Trophoblast cell (in vitro differentiated cells and primary cell): ENCODE measurements around the gene WDR27.
A peak's percentile ranks its signal among the peaks of the same experiment; 100 is the strongest.

Experiments
- DNase-seq, 2 donors: peaks; one replicate each; pipeline ENCODE4 v3.0.0-alpha.2; 2016
- H2AFZ ChIP-seq: 2 replicates; pipeline ENCODE4 v1.6.1; 2013; ENCODE audit warnings: low read length, moderate library complexity, mild to moderate bottlenecking; ENCODE audit not compliant: insufficient read depth, poor library complexity
- H2AK5ac ChIP-seq: 2 replicates; pipeline ENCODE4 v1.6.1; 2013; ENCODE audit warnings: mild to moderate bottlenecking, low read length
- H2BK120ac ChIP-seq: 2 replicates; pipeline ENCODE4 v1.6.1; 2013; ENCODE audit warnings: low read length, mild to moderate bottlenecking, moderate library complexity; ENCODE audit not compliant: insufficient read depth, poor library complexity
- H2BK12ac ChIP-seq: 2 replicates; pipeline ENCODE4 v1.6.1; 2013; ENCODE audit warnings: mild to moderate bottlenecking, low read length, moderate library complexity
- H2BK5ac ChIP-seq: 2 replicates; pipeline ENCODE4 v1.6.1; 2013; ENCODE audit warnings: low read length, low read depth, moderate library complexity, mild to moderate bottlenecking; ENCODE audit not compliant: poor library complexity
- H3K14ac ChIP-seq: 2 replicates; pipeline ENCODE4 v1.6.1; 2013; ENCODE audit warnings: mild to moderate bottlenecking, low read length
- H3K18ac ChIP-seq: 2 replicates; pipeline ENCODE4 v1.6.1; 2013; ENCODE audit warnings: mild to moderate bottlenecking, low read length
- H3K23ac ChIP-seq: 2 replicates; pipeline ENCODE4 v1.6.1; 2013; ENCODE audit warnings: low read length
- H3K27ac ChIP-seq: 2 replicates; pipeline ENCODE4 v1.5.1; 2013; ENCODE audit warnings: low read depth, mild to moderate bottlenecking, inconsistent platforms, low read length, moderate library complexity
- H3K27me3 ChIP-seq: 2 replicates; pipeline ENCODE4 v1.6.1; 2013; ENCODE audit warnings: inconsistent platforms, mild to moderate bottlenecking, low read length, moderate library complexity; ENCODE audit not compliant: insufficient read depth
- H3K36me3 ChIP-seq, 2 experiments: 1 replicate in 1 of 2; 2 replicates in 1 of 2; pipeline ENCODE4 v1.6.1; 2013; ENCODE audit warnings: low read length in 2 of 2, mild to moderate bottlenecking in 2 of 2, moderate library complexity in 1 of 2; ENCODE audit not compliant: insufficient read depth in 2 of 2, control insufficient read depth in 1 of 2
- H3K4ac ChIP-seq: 2 replicates; pipeline ENCODE4 v1.6.1; 2013; ENCODE audit warnings: low read depth, mild to moderate bottlenecking, low read length, moderate library complexity
- H3K4me1 ChIP-seq, 2 experiments: 1 replicate in 1 of 2; 2 replicates in 1 of 2; pipeline ENCODE4 v1.6.1; 2013; ENCODE audit warnings: low read length in 2 of 2, mild to moderate bottlenecking in 2 of 2, moderate library complexity in 1 of 2; ENCODE audit not compliant: insufficient read depth in 2 of 2, control insufficient read depth in 1 of 2
- H3K4me2 ChIP-seq: 2 replicates; pipeline ENCODE4 v1.6.1; 2013; ENCODE audit warnings: inconsistent platforms, mild to moderate bottlenecking, low read length, moderate library complexity
- H3K4me3 ChIP-seq: 2 replicates; pipeline ENCODE4 v1.5.1; 2013; ENCODE audit warnings: mild to moderate bottlenecking, low read depth, low read length, inconsistent platforms
- H3K79me1 ChIP-seq: one replicate; pipeline ENCODE4 v1.6.1; 2013; ENCODE audit warnings: low read length
- H3K79me2 ChIP-seq: 2 replicates; pipeline ENCODE4 v1.6.1; 2013; ENCODE audit warnings: low read length, mild to moderate bottlenecking; ENCODE audit not compliant: control insufficient read depth, insufficient read depth, poor library complexity
- H3K9ac ChIP-seq: 2 replicates; pipeline ENCODE4 v1.6.1; 2013; ENCODE audit warnings: mild to moderate bottlenecking, low read length
- H3K9me3 ChIP-seq: 2 replicates; pipeline ENCODE4 v1.6.1; 2013; ENCODE audit warnings: low read depth, mild to moderate bottlenecking, control low read depth, inconsistent platforms, low read length; ENCODE audit not compliant: insufficient read depth
- H4K12ac ChIP-seq: 2 replicates; pipeline ENCODE4 v1.6.1; 2013; ENCODE audit warnings: low read depth, mild to moderate bottlenecking, low read length, moderate library complexity
- H4K8ac ChIP-seq: 2 replicates; pipeline ENCODE4 v1.6.1; 2013; ENCODE audit warnings: low read depth, mild to moderate bottlenecking, low read length, moderate library complexity
- H4K91ac ChIP-seq: one replicate; pipeline ENCODE4 v1.6.1; 2013; ENCODE audit warnings: low read depth, mild to moderate bottlenecking, low read length, moderate library complexity
- WGBS: extraction: QIAGEN DNeasy Blood & Tissue Kit; methylation state at CpG from one replicate; pipeline ENCODE4 v1.1.7; 2013; ENCODE audit warnings: missing lambda C conversion rate; ENCODE audit not compliant: insufficient read length, insufficient coverage; ENCODE audit errors: extremely low coverage; 5-methylcytosine and 5-hydroxymethylcytosine counted together

The WDR27 gene

DNA sequence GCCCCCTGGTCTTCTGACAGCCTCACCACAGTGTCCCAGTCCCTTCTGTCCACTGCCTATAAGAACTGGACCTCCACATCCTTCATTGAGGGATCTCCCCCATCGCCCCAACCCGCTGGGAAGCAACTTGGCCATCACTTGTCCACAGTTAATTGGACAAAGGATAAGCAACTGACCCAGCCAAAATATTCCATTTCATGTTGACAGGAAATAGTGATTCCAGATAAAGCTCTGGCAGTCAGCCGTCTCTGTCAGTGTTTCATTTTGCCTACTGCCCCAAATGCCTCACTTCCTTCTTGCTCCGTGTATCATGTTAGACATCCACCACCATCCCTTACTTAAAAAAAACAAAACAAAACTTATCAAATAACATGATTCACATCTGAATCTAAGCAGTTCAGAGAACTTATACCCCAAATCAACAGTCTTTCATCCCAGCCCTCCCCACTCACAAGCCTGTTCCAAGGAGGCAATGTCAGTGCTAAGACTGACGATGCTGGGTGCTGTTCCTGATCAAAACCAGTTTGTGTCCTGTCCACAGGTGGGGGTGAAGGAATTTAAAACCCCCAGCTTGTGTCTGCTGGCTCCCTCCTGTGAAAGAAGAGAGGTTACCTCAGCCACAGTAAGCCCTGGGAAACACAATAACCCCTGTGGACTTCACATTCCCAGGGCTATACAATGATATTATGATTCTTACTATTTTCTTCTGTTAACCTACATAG is 162.5 kb downstream of the WDR27 start:
- Histone ChIP-seq H4K8ac (no peak overlapping the region), H3K4me2 (no peak overlapping the region), H3K27ac (no peak overlapping the region), H3K4me1 (no peaks in the 10 kb centered on the region), H3K23ac (no peak overlapping the region), H3K14ac (no peak overlapping the region), H4K91ac (no peak overlapping the region), H3K9ac (no peak overlapping the region), H2BK120ac (no peak overlapping the region), H3K4me3 (no peak overlapping the region), H3K79me2 (no peaks in the 10 kb centered on the region), H3K36me3 (peaks cover 0 to 2% of the 10 kb centered on the region in 2 experiments), H3K27me3 (no peaks in the 10 kb centered on the region), H4K12ac (peak overlapping the region; percentile 7), H2AFZ (no peak overlapping the region), H2AK5ac (no peak overlapping the region), H3K9me3 (no peaks in the 10 kb centered on the region), H2BK5ac (no peak overlapping the region), H2BK12ac (no peak overlapping the region), H3K18ac (no peak overlapping the region), H3K79me1 (no peaks in the 10 kb centered on the region), H3K4ac (no peak overlapping the region)
- WGBS: 100% methylated on average over 1 of the region's 5 CpGs
- no peak for DNase-seq

DNA sequence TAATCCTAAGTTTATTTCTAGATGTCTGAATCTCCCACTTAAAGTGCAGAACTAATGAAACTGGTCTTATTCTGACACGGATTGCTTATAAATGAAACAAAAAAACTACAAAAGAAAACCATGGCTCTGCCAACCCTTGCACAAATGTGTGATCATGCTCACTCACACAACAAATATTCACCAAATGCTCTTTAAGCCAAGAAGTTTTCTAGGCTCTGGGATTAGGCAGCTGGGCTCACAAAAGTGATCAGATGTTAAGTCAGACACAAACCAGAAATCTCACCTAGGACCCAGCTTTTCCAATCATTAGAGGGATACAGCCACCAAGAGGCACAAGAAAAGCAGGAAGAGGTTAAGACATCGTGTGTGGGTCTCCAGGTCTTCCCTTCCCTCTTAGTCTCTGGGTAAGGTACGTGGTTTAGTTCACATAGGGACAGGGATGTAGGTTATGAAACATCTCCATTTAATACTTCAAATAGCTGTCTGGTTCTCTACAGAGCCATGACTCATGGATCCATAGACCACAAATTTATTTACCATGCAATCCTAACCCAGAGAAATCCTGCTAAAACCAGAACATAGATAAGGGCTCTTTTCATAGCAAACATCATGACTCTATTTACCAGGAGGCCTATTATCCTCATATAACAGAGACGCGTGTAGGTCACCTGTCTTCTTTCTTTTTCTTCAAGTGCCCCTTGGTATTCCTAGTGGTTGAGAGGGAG is 165.2 kb downstream of the WDR27 start:
- no peak overlapping the region for H2BK5ac ChIP-seq

DNA sequence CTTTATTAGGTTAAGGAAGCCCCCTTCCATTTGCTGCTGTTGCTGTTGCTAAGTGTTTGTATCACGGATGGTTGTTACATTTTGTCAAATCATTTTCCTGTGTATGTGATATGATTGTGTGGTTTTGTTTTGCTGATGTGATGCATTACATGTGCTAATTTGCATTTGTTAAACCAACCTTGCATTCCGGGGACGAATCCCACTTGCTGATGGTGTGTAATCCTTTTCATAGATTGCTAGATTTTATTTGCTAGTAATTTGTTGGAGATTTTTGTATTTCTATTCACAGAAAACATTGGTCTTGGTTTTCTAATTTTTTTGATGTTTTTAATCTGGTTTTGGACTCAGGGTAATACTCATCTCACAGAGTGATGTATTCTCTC is 167.8 kb downstream of the WDR27 start:
- H3K14ac ChIP-seq: no peak overlapping the region
- no peak overlapping the region for H3K4me2 ChIP-seq
- no peak overlapping the region for H2AK5ac ChIP-seq
- H3K18ac ChIP-seq: no peak overlapping the region
- H2AFZ ChIP-seq: no peak overlapping the region
- peaks cover 0 to under 1% of the 10 kb centered on the region in 2 experiments for H3K36me3 ChIP-seq
- no peak overlapping the region for H2BK5ac ChIP-seq
- no peak overlapping the region for H2BK12ac ChIP-seq
- no peaks in the 10 kb centered on the region for H3K79me1 ChIP-seq
- no peak for DNase-seq
- H3K27ac ChIP-seq: no peak overlapping the region
- no peaks in the 10 kb centered on the region for H3K27me3 ChIP-seq
- no peak overlapping the region for H4K8ac ChIP-seq
- no peak overlapping the region for H4K91ac ChIP-seq
- peaks cover 4% of the 10 kb centered on the region for H3K9me3 ChIP-seq
- WGBS: no CpG with 5 or more reads among the region's 3 CpGs
- H3K4ac ChIP-seq: no peak overlapping the region
- H4K12ac ChIP-seq: no peak overlapping the region
- H2BK120ac ChIP-seq: no peak overlapping the region
- H3K9ac ChIP-seq: no peak overlapping the region
- no peaks in the 10 kb centered on the region for H3K4me1 ChIP-seq
- no peak overlapping the region for H3K4me3 ChIP-seq
- no peaks in the 10 kb centered on the region for H3K79me2 ChIP-seq
- no peak overlapping the region for H3K23ac ChIP-seq

More for the DNA sequence above, 165.2 kb downstream of the WDR27 start:
- Histone ChIP-seq H3K27me3 (no peaks in the 10 kb centered on the region), H3K36me3 (peaks cover 0 to 2% of the 10 kb centered on the region in 2 experiments), H2BK120ac (no peak overlapping the region), H4K91ac (no peak overlapping the region), H3K27ac (no peak overlapping the region), H2AK5ac (no peak overlapping the region), H4K8ac (no peak overlapping the region), H2BK12ac (no peak overlapping the region), H3K9me3 (peaks cover 4% of the 10 kb centered on the region), H4K12ac (no peak overlapping the region), H3K4me1 (no peaks in the 10 kb centered on the region), H2AFZ (no peak overlapping the region), H3K4me3 (no peak overlapping the region), H3K4me2 (no peak overlapping the region), H3K9ac (no peak overlapping the region), H3K18ac (no peak overlapping the region), H3K14ac (no peak overlapping the region), H3K79me2 (no peaks in the 10 kb centered on the region), H3K79me1 (no peaks in the 10 kb centered on the region), H3K4ac (no peak overlapping the region), H3K23ac (no peak overlapping the region)
- DNase-seq: no peak
- WGBS: no CpG with 5 or more reads among the region's 5 CpGs

DNA sequence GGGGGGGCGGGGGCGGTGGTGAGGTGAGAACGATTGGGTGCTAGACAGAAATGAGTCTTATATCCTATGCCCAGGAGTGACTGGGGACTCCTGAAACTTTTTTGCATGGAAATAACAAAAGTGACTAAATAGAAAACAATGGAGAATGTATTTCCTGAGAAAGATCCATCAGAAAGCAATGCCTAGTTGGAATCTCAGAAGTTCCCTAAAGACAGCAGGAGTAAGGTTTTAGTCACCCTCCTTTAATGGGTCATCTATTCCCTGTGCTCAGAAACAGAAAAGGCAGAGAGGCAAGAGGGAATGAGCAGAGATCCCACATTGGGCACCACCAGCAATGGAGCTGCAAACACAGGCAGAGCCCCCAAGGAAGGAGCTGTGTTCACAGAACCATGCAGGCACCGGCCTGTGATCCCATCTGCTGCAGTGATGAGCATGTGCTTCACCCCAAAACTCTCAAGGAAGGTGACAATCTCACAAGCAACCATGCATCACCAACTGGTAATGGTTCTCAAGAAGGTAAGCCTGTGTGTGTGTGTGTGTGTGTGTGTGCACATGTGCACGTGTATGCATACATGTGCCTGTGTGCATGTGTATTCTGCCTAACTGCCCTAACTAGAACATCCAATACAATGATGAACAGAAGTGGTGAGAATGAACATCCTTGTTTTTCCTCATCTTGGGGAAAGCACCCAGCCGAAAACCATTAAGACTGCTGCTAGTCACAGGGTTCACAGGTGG is 168.4 kb downstream of the WDR27 start:
- peaks cover 4% of the 10 kb centered on the region for H3K9me3 ChIP-seq
- H3K36me3 ChIP-seq: no peaks in the 10 kb centered on the region
- H3K9ac ChIP-seq: no peak overlapping the region
- H2BK120ac ChIP-seq: no peak overlapping the region
- no peak overlapping the region for H2BK5ac ChIP-seq
- no peak overlapping the region for H3K4ac ChIP-seq
- H2BK12ac ChIP-seq: no peak overlapping the region
- H3K14ac ChIP-seq: no peak overlapping the region
- H4K8ac ChIP-seq: no peak overlapping the region
- no peak overlapping the region for H3K18ac ChIP-seq
- H3K4me2 ChIP-seq: no peak overlapping the region
- no peak overlapping the region for H4K12ac ChIP-seq
- H3K79me2 ChIP-seq: no peaks in the 10 kb centered on the region
- no peaks in the 10 kb centered on the region for H3K27me3 ChIP-seq
- WGBS: no CpG with 5 or more reads among the region's 6 CpGs
- H2AK5ac ChIP-seq: no peak overlapping the region
- no peaks in the 10 kb centered on the region for H3K79me1 ChIP-seq
- H3K4me3 ChIP-seq: no peak overlapping the region
- H3K23ac ChIP-seq: no peak overlapping the region
- H3K4me1 ChIP-seq: no peaks in the 10 kb centered on the region
- no peak for DNase-seq
- no peak overlapping the region for H3K27ac ChIP-seq
- no peak overlapping the region for H4K91ac ChIP-seq
- no peak overlapping the region for H2AFZ ChIP-seq
